ENCODE measurements around the gene ADGRV1. TPM values are rescaled to one million over a fixed set of nuclear protein-coding genes. Genes with fewer than 3 reads are reported as not detected.

ADGRV1 gene
- polyA plus RNA-seq, 4 donors: 10.7 to 13.9 (median 11.3) TPM

GRCh38 chr5:91142386-91142785 lies 583.8 kb downstream of the ADGRV1 start:
- no peak for DNase-seq (ENCODE audit: low read depth in 4 of 4, low spot score in 2 of 4)

GRCh38 chr5:91142819-91143218 lies 584.2 kb downstream of the ADGRV1 start:
- DNase-seq (ENCODE audit: low read depth in 4 of 4, low spot score in 2 of 4): no peak

- DNase-seq (ENCODE audit: low read depth in 4 of 4, low spot score in 2 of 4): no peak
These were observed 585.2 kb downstream of the ADGRV1 start for GRCh38 chr5:91143840-91144239.

- no peak for DNase-seq (ENCODE audit: low read depth in 4 of 4, low spot score in 2 of 4)
These were observed 586.1 kb downstream of the ADGRV1 start for GRCh38 chr5:91144491-91145332.

GRCh38 chr5:91145333-91145620 lies 586.7 kb downstream of the ADGRV1 start:
- peak in 1 of 4 donors; percentile 33 for DNase-seq (ENCODE audit: low read depth in 4 of 4, low spot score in 2 of 4)

- no peak for DNase-seq (ENCODE audit: low read depth in 4 of 4, low spot score in 2 of 4)
These were observed 587.6 kb downstream of the ADGRV1 start for GRCh38 chr5:91146230-91146629.

GRCh38 chr5:91146905-91147600 lies 588.5 kb downstream of the ADGRV1 start:
- no peak for DNase-seq (ENCODE audit: low read depth in 4 of 4, low spot score in 2 of 4)

- DNase-seq (ENCODE audit: low read depth in 4 of 4, low spot score in 2 of 4): no peak
These were observed 591.6 kb downstream of the ADGRV1 start for GRCh38 chr5:91150234-91150633.

- DNase-seq (ENCODE audit: low read depth in 4 of 4, low spot score in 2 of 4): no peak
These were observed 592.0 kb downstream of the ADGRV1 start for GRCh38 chr5:91150636-91151035.

- no peak for DNase-seq (ENCODE audit: low read depth in 4 of 4, low spot score in 2 of 4)
These were observed 593.4 kb downstream of the ADGRV1 start for GRCh38 chr5:91151947-91152346.

GRCh38 chr5:91154338-91154737 lies 595.7 kb downstream of the ADGRV1 start:
- no peak for DNase-seq (ENCODE audit: low read depth in 4 of 4, low spot score in 2 of 4)

GRCh38 chr5:91155274-91155673 lies 596.7 kb downstream of the ADGRV1 start:
- DNase-seq (ENCODE audit: low read depth in 4 of 4, low spot score in 2 of 4): no peak

- no peak for DNase-seq (ENCODE audit: low read depth in 4 of 4, low spot score in 2 of 4)
These were observed 597.6 kb downstream of the ADGRV1 start for GRCh38 chr5:91156242-91156641.

- DNase-seq (ENCODE audit: low read depth in 4 of 4, low spot score in 2 of 4): no peak
These were observed 599.4 kb downstream of the ADGRV1 start for GRCh38 chr5:91158011-91158410.

- DNase-seq (ENCODE audit: low read depth in 4 of 4, low spot score in 2 of 4): no peak
These were observed 601.0 kb downstream of the ADGRV1 start for GRCh38 chr5:91159647-91160046.

- DNase-seq (ENCODE audit: low read depth in 4 of 4, low spot score in 2 of 4): no peak
These were observed 602.2 kb downstream of the ADGRV1 start for GRCh38 chr5:91160714-91161285.

- DNase-seq (ENCODE audit: low read depth in 4 of 4, low spot score in 2 of 4): no peak
These were observed 604.2 kb downstream of the ADGRV1 start for GRCh38 chr5:91162534-91163381.

GRCh38 chr5:91164424-91164823 lies 605.8 kb downstream of the ADGRV1 start:
- DNase-seq (ENCODE audit: low read depth in 4 of 4, low spot score in 2 of 4): no peak

- no peak for DNase-seq (ENCODE audit: low read depth in 4 of 4, low spot score in 2 of 4)
These were observed 607.6 kb downstream of the ADGRV1 start for GRCh38 chr5:91166059-91166807.

- no peak for DNase-seq (ENCODE audit: low read depth in 4 of 4, low spot score in 2 of 4)
These were observed 610.3 kb downstream of the ADGRV1 start for GRCh38 chr5:91168859-91169258.

Data from left renal cortex interstitium (tissue), 4 donors.